ENCODE measurements around the gene GRID2.

GRCh38 chr4:93730251-93730650 is 1426.5 kb downstream of the GRID2 start:
- TF ChIP-seq POLR2AphosphoS5 (IDR thresholded peaks at IDR 0.05; ENCODE audit: low read depth, low read length) (no peak), POLR2A (IDR thresholded peaks at IDR 0.05; ENCODE audit: low read depth, low read length) (no peak)
